Measurements from ENCODE around the gene RAB8B. TPM values are rescaled to one million over a fixed set of nuclear protein-coding genes. Genes with fewer than 3 reads are reported as not detected.
A peak's percentile ranks its signal among the peaks of the same experiment; 100 is the strongest.
"Not testable (repeated sequence)": the region's sequence is repeated elsewhere in the genome, so short reads cannot be mapped to it uniquely, and the experiment has no call there.

Gene RAB8B
- total RNA-seq, 2 donors from 2014 or later, result 46.8 to 51.8 TPM

GRCh38 chr15:63231206-63231605 is 41.8 kb downstream of the RAB8B start:
- no peak for DNase-seq (ENCODE audit: low spot score)
- intact Hi-C loops (cut with DNase I), result no loop called here

- intact Hi-C loops (cut with DNase I), result no loop called here
- no peak for DNase-seq (ENCODE audit: low spot score)
Observed at GRCh38 chr15:63231706-63232105, 42.3 kb downstream of the RAB8B start.

GRCh38 chr15:63232405-63232804 is 43.0 kb downstream of the RAB8B start:
- intact Hi-C loops (cut with DNase I), result no loop called here
- DNase-seq (ENCODE audit: low spot score), result no peak

- no peak for DNase-seq (ENCODE audit: low spot score)
- intact Hi-C loops (cut with DNase I), result no loop called here
Observed at GRCh38 chr15:63232943-63233342, 43.5 kb downstream of the RAB8B start.

- DNase-seq (ENCODE audit: low spot score), result no peak
- intact Hi-C loops (cut with DNase I), result no loop called here
Observed at GRCh38 chr15:63233667-63234423, 44.4 kb downstream of the RAB8B start.

- no peak for DNase-seq (ENCODE audit: low spot score)
- intact Hi-C loops (cut with DNase I), result no loop called here
Observed at GRCh38 chr15:63234451-63234870, 45.1 kb downstream of the RAB8B start.

GRCh38 chr15:63236272-63236671 is 46.9 kb downstream of the RAB8B start:
- no peak for DNase-seq (ENCODE audit: low spot score)
- intact Hi-C loops (cut with DNase I), result no loop called here

- DNase-seq (ENCODE audit: low spot score); intact Hi-C loops (cut with DNase I): not testable (repeated sequence)
Observed at GRCh38 chr15:63237086-63237485, 47.7 kb downstream of the RAB8B start.

- intact Hi-C loops (cut with DNase I), result no loop called here
- DNase-seq (ENCODE audit: low spot score), result no peak
Observed at GRCh38 chr15:63238171-63238570, 48.8 kb downstream of the RAB8B start.

- intact Hi-C loops (cut with DNase I), result no loop called here
- DNase-seq (ENCODE audit: low spot score), result no peak
Observed at GRCh38 chr15:63238796-63239195, 49.4 kb downstream of the RAB8B start.

- DNase-seq (ENCODE audit: low spot score), result no peak
- intact Hi-C loops (cut with DNase I), result no loop called here
Observed at GRCh38 chr15:63240109-63240508, 50.7 kb downstream of the RAB8B start.

- intact Hi-C loops (cut with DNase I), result no loop called here
- no peak for DNase-seq (ENCODE audit: low spot score)
Observed at GRCh38 chr15:63241316-63241715, 51.9 kb downstream of the RAB8B start.

GRCh38 chr15:63243101-63243500 is 53.7 kb downstream of the RAB8B start:
- DNase-seq (ENCODE audit: low spot score), result peak; percentile 82
- intact Hi-C loops (cut with DNase I), result no loop called here

- intact Hi-C loops (cut with DNase I), result no loop called here
Observed at GRCh38 chr15:63243776-63244175, 54.4 kb downstream of the RAB8B start.

GRCh38 chr15:63244399-63244798 is 55.0 kb downstream of the RAB8B start:
- DNase-seq (ENCODE audit: low spot score), result no peak
- intact Hi-C loops (cut with DNase I), result no loop called here

More at GRCh38 chr15:63243776-63244175, 54.4 kb downstream of the RAB8B start:
- DNase-seq (ENCODE audit: low spot score), result no peak

GRCh38 chr15:63244976-63245645 is 55.7 kb downstream of the RAB8B start:
- intact Hi-C loops (cut with DNase I), result no loop called here
- DNase-seq (ENCODE audit: low spot score), result no peak

GRCh38 chr15:63246691-63247469 is 57.5 kb downstream of the RAB8B start:
- intact Hi-C loops (cut with DNase I), result no loop called here
- no peak for DNase-seq (ENCODE audit: low spot score)

GRCh38 chr15:63250312-63250965 is 61.0 kb downstream of the RAB8B start:
- intact Hi-C loops (cut with DNase I), result no loop called here
- DNase-seq (ENCODE audit: low spot score), result no peak

GRCh38 chr15:63251701-63252100 is 62.3 kb downstream of the RAB8B start:
- intact Hi-C loops (cut with DNase I), result no loop called here
- no peak for DNase-seq (ENCODE audit: low spot score)

GRCh38 chr15:63252292-63252691 is 62.9 kb downstream of the RAB8B start:
- intact Hi-C loops (cut with DNase I), result no loop called here
- DNase-seq (ENCODE audit: low spot score), result no peak
